ENCODE measurements around the gene ANAPC4. TPM values are rescaled to one million over a fixed set of nuclear protein-coding genes. Genes with fewer than 3 reads are reported as not detected.
"Not testable (repeated sequence)": the region's sequence is repeated elsewhere in the genome, so short reads cannot be mapped to it uniquely, and the experiment has no call there.

Gene ANAPC4
- total and polyA plus RNA-seq, 2 of the 13 experiments (the other 11 are each of a cell fraction or from before 2014, with no cell fraction given): 14.5 to 30.2 TPM

- peak; percentile 66 for TF ChIP-seq SOX13 (IDR thresholded peaks at IDR 0.05)
- TF ChIP-seq SOX13 (CRISPR knock-in tag; conservative IDR thresholded peaks at IDR 0.05 in 1 of 2, IDR thresholded peaks at IDR 0.05 in 1 of 2): peak in 1 of 2 experiments; percentile 92; a peak in 2 of 4 replicates
- TF ChIP-seq HOXD1 (CRISPR knock-in tag; IDR thresholded peaks at IDR 0.05): peak; percentile 83
- TF ChIP-seq FOXP1 (IDR thresholded peaks at IDR 0.05): not testable (repeated sequence)
- peak; percentile 71 for TF ChIP-seq FOXP1 (CRISPR knock-in tag; IDR thresholded peaks at IDR 0.05)
- peak; percentile 64 for TF ChIP-seq HDAC2 (CRISPR knock-in tag; IDR thresholded peaks at IDR 0.05)
- peak; percentile 61; the same call in 1 of the 2 replicates for TF ChIP-seq ZBTB7B (CRISPR knock-in tag; IDR thresholded peaks at IDR 0.05)
- TF ChIP-seq FOSL2 (CRISPR knock-in tag; IDR thresholded peaks at IDR 0.05): peak; percentile 44; the same call in 1 of the 2 replicates
- peak; percentile 58 for TF ChIP-seq ZGPAT (CRISPR knock-in tag; IDR thresholded peaks at IDR 0.05)
- peak; percentile 49 for TF ChIP-seq HDAC1 (CRISPR knock-in tag; IDR thresholded peaks at IDR 0.05)
- TF ChIP-seq ZNF629 (CRISPR knock-in tag; conservative IDR thresholded peaks at IDR 0.05): peak; percentile 95
- peak; percentile 61 for TF ChIP-seq ZNF331 (CRISPR knock-in tag; IDR thresholded peaks at IDR 0.05)
- TF ChIP-seq KAT8 (CRISPR knock-in tag; IDR thresholded peaks at IDR 0.05): peak; percentile 55; the same call in 1 of the 2 replicates
- TF ChIP-seq SALL2 (CRISPR knock-in tag; IDR thresholded peaks at IDR 0.05): 0 out of 2 replicates have a peak, but pooled peaks have one; percentile 50
- peak; percentile 49; the same call in 1 of the 2 replicates for TF ChIP-seq NFKBIZ (CRISPR knock-in tag; IDR thresholded peaks at IDR 0.05)
- peak; percentile 32; the same call in 1 of the 2 replicates for TF ChIP-seq HOXA5 (CRISPR knock-in tag; IDR thresholded peaks at IDR 0.05)
- peak; percentile 33; the same call in 1 of the 2 replicates for TF ChIP-seq GATAD1 (CRISPR knock-in tag; IDR thresholded peaks at IDR 0.05)
Observed at GRCh38 chr4:25372549-25372948, 4.5 kb upstream of the ANAPC4 start (continued).
